K562 (cell line): ENCODE data around the gene AGO3. TPM values are rescaled to one million over a fixed set of nuclear protein-coding genes. Genes with fewer than 3 reads are reported as not detected.

Experiments used
- C11orf30 ChIP-seq: fragments of 450-650 bp; IDR thresholded peaks from 2 replicates; pipeline ENCODE4 v1.6.1; 2016; ENCODE audit warnings: low read depth, mild to moderate bottlenecking
- CBFA2T3 ChIP-seq: fragments of 450-650 bp; IDR thresholded peaks from 2 replicates; pipeline ENCODE4 v1.6.1; 2017
- CEBPB ChIP-seq: fragments of 450-650 bp; IDR thresholded peaks from 2 replicates; pipeline ENCODE4 v1.6.1; 2016; ENCODE audit warnings: missing genetic modification characterization, missing compliant biosample characterization
- E2F5 ChIP-seq: sonication (generic); formaldehyde crosslinking; IDR thresholded peaks from 2 replicates; pipeline ENCODE4 v1.8.0; 2022; ENCODE audit warnings: mild to moderate bottlenecking, missing genetic modification reagents
- HMBOX1 ChIP-seq: sonication (generic); IDR thresholded peaks from 2 replicates; pipeline ENCODE4 v1.6.1; 2016
- NONO ChIP-seq, 2 experiments: fragments of 200-400 bp in 1 of 2; fragments of 450-650 bp in 1 of 2; formaldehyde crosslinking in 1 of 2; IDR thresholded peaks; 2 replicates each; pipeline ENCODE4 v1.6.1; 2017; ENCODE audit warnings: low read depth in 2 of 2, mild to moderate bottlenecking in 2 of 2, moderate library complexity in 2 of 2, low read length in 1 of 2
- PATZ1 ChIP-seq: fragments of 250-450 bp; sonication (Bioruptor Pico); IDR thresholded peaks from 2 replicates; pipeline ENCODE4 v1.5.0; 2020; ENCODE audit warnings: mild to moderate bottlenecking, borderline replicate concordance
- ZSCAN29 ChIP-seq: fragments of 450-650 bp; IDR thresholded peaks from 2 replicates; pipeline ENCODE4 v1.6.1; 2017
- polyA plus RNA-seq, 8 experiments: library from polyadenylated mRNA; depleted of rRNA in 4 of 8; stranded (reverse) in 5 of 8; unstranded in 3 of 8; fragments of >200 nt; fragmentation: Nextera tagmentation in 2 of 8; fragmentation: Illumina TruSeq in 1 of 8; extraction: Ambion mirVana in 2 of 8; extraction: Trizol in 1 of 8; gene quantifications; 2 replicates each; pipeline versions ENCODE4 v1.2.1 to v1.2.3, GENCODE V29; 2011 to 2014; ENCODE audit warnings: inconsistent platforms in 1 of 8, missing spikeins in 1 of 8
- total RNA-seq, 7 experiments: library from RNA; depleted of rRNA in 6 of 7; stranded (reverse); fragments of >200 nt in 6 of 7; fragmentation: Illumina TruSeq in 2 of 7; extraction: Trizol in 2 of 7; gene quantifications; 2 replicates each; pipeline versions ENCODE4 v1.2.1 to v1.2.3, GENCODE V29; 2011 to 2021; ENCODE audit warnings: low replicate concordance in 1 of 7

The AGO3 gene
- total and polyA plus RNA-seq, 9 of the 15 experiments (the other 6 are each of a cell fraction or from before 2014, with no cell fraction given): 4.5 to 41.5 (median 22.7) TPM

- TF ChIP-seq CBFA2T3 (0 out of 2 replicates have a peak, but pooled peaks have one; percentile 2), C11orf30 (peak; percentile 46; the same call in 1 of the 2 replicates), E2F5 (CRISPR knock-in tag) (no peak), CEBPB (tag) (peak; percentile 89), ZSCAN29 (no peak), HMBOX1 (peak; percentile 58; the same call in 1 of the 2 replicates), PATZ1 (CRISPR knock-in tag) (no peak), NONO (IDR thresholded peaks at IDR 0.05; ENCODE audit: low read depth in 2 of 2, low read length in 1 of 2) (no peak)
Measured at GRCh38 chr1:36034692-36035091, 103.8 kb downstream of the AGO3 start (continued).
